OCI-LY3 (cell line): ENCODE results near the gene DNM3.

Experiments used
- CTCF ChIP-seq: fragments of 200-600, 300-600 bp; sonication (generic); IDR thresholded peaks from 2 replicates; pipeline ENCODE4 v1.5.1; 2014; ENCODE audit warnings: antibody characterized with exemption, low read length, low read depth
- EZH2phosphoT487 ChIP-seq: fragments of 200-600 bp; shearing (Covaris generic); IDR thresholded peaks from 2 replicates; pipeline ENCODE4 v1.6.1; 2018; ENCODE audit warnings: antibody characterized with exemption, mixed run types, low read depth

- no peak for TF ChIP-seq CTCF
- no peak for TF ChIP-seq EZH2phosphoT487
Observed at GRCh38 chr1:172269084-172269483, 427.8 kb downstream of the DNM3 start.
